HepG2 (cell line): ENCODE measurements around the gene SELENOM. TPM values are rescaled to one million over a fixed set of nuclear protein-coding genes. Genes with fewer than 3 reads are reported as not detected.
"Not testable (repeated sequence)": the region's sequence is repeated elsewhere in the genome, so short reads cannot be mapped to it uniquely, and the experiment has no call there.

Experiments
- ATAC-seq: fragments of 200-7000 bp; cut with Tn5 transposase; 3 replicates; pipeline ENCODE4 v1.9.1; 2020; ENCODE audit warnings: mild to moderate bottlenecking, moderate library complexity
- BruUV-seq: library from RNA; stranded (reverse); fragments of 400-500 nt; replicated peaks from 2 replicates; lab custom pipeline; 2021; lab: Mats Ljungman, UMichigan
- CTCF ChIA-PET: fragments of 300-600 bp; formaldehyde crosslinking; extraction: SDS; loops from one replicate; lab custom pipeline; 2021; ENCODE audit warnings: low total read pairs, inconsistent platforms, low intra/inter-chr PET ratio; lab: Yijun Ruan, JAX
- POLR2A ChIA-PET: fragments of 350-600 bp; sonication (Branson Sonifier 250); formaldehyde crosslinking; loops from one replicate; lab custom pipeline; 2020; ENCODE audit warnings: antibody characterized with exemption, inconsistent platforms; lab: Yijun Ruan, JAX
- DNase-seq: peaks from one replicate; pipeline ENCODE4 v3.0.0-alpha.2; 2015; ENCODE audit warnings: low spot score
- FAIRE-seq: peaks from 3 replicates; lab custom pipeline; 2011; peaks lifted over from hg19 to GRCh38; lab: Jason Lieb, UNC
- H2AFZ ChIP-seq: one replicate; pipeline ENCODE4 v1.6.1; 2011; ENCODE audit warnings: low read length, inconsistent platforms
- H3K27ac ChIP-seq: fragments of 300-600 bp; 3 replicates; pipeline ENCODE4 v1.8.0; 2011; ENCODE audit warnings: mixed run types, mild to moderate bottlenecking, mixed read lengths, low read length, inconsistent platforms; ENCODE audit not compliant: insufficient read depth; ENCODE audit errors: extremely low read length
- H3K27me3 ChIP-seq, 2 experiments: fragments of 200-600 bp in 1 of 2; 2 replicates in 1 of 2; 3 replicates in 1 of 2; pipeline versions ENCODE4 v1.6.0 to v1.8.0; 2011; ENCODE audit warnings: low read length in 2 of 2, mild to moderate bottlenecking in 2 of 2, moderate library complexity in 2 of 2, inconsistent platforms in 1 of 2; ENCODE audit not compliant: insufficient read depth in 2 of 2, control insufficient read depth in 1 of 2
- H3K36me3 ChIP-seq, 2 experiments: fragments of 200-600 bp in 1 of 2; replicated peaks in 1 of 2; 2 replicates in 1 of 2; 3 replicates in 1 of 2; pipeline versions ENCODE4 v1.5.1 to v1.8.0; 2011; ENCODE audit warnings: low read length in 2 of 2, inconsistent platforms in 1 of 2; ENCODE audit not compliant: insufficient read depth in 2 of 2, control insufficient read depth in 1 of 2
- H3K4me1 ChIP-seq: 2 replicates; pipeline ENCODE4 v1.5.1; 2012; ENCODE audit warnings: low read length, inconsistent platforms; ENCODE audit not compliant: insufficient read depth
- H3K4me2 ChIP-seq: 2 replicates; pipeline ENCODE4 v1.6.0; 2011; ENCODE audit warnings: low read depth, low read length, inconsistent platforms
- H3K4me3 ChIP-seq, 3 experiments: fragments of 200-600 bp in 1 of 3; sonication (generic), shearing (Covaris generic) in 1 of 3; replicated peaks in 1 of 3; 2 replicates each; pipeline ENCODE4 v1.5.1; 2011 to 2016; ENCODE audit warnings: low read length in 3 of 3, inconsistent platforms in 2 of 3, low read depth in 2 of 3, mild to moderate bottlenecking in 2 of 3, control low read depth in 1 of 3, mixed read lengths in 1 of 3; ENCODE audit not compliant: insufficient read depth in 1 of 3
- H3K79me2 ChIP-seq: one replicate; pipeline ENCODE4 v1.6.1; 2011; ENCODE audit warnings: low read length, inconsistent platforms; ENCODE audit not compliant: insufficient read depth
- H3K9ac ChIP-seq: 2 replicates; pipeline ENCODE4 v1.6.0; 2011; ENCODE audit warnings: mild to moderate bottlenecking, low read depth, low read length, inconsistent platforms; ENCODE audit not compliant: insufficient read depth
- H3K9me3 ChIP-seq: 2 replicates; pipeline ENCODE4 v1.5.1; 2012; ENCODE audit warnings: mild to moderate bottlenecking, low read length
- H4K20me1 ChIP-seq: 2 replicates; pipeline ENCODE4 v1.6.0; 2011; ENCODE audit warnings: inconsistent platforms, mild to moderate bottlenecking, low read length, moderate library complexity; ENCODE audit not compliant: insufficient read depth
- BCL3 ChIP-seq: sonication (generic); formaldehyde crosslinking; IDR thresholded peaks from 2 replicates; pipeline ENCODE4 v1.5.1; 2020; ENCODE audit warnings: mild to moderate bottlenecking, missing genetic modification reagents, moderate library complexity
- CBX5 ChIP-seq: sonication (generic); formaldehyde crosslinking; IDR thresholded peaks from 2 replicates; pipeline ENCODE4 v1.4.0; 2020; ENCODE audit warnings: missing genetic modification reagents, borderline replicate concordance
- CREM ChIP-seq, 2 experiments: sonication (generic) in 1 of 2; formaldehyde crosslinking in 1 of 2; IDR thresholded peaks; 2 replicates each; pipeline versions ENCODE4 v1.4.0 to v1.6.1; 2016 to 2020; ENCODE audit warnings: antibody characterized with exemption in 1 of 2, mild to moderate bottlenecking in 1 of 2, missing genetic modification reagents in 1 of 2
- ELF3 ChIP-seq: IDR thresholded peaks from 2 replicates; pipeline ENCODE4 v1.6.1; 2016; ENCODE audit warnings: missing genetic modification reagents, missing compliant biosample characterization
- HDAC2 ChIP-seq: sonication (generic); formaldehyde crosslinking; IDR thresholded peaks from 2 replicates; pipeline ENCODE4 v1.4.0; 2020; ENCODE audit warnings: missing genetic modification reagents
- HIC2 ChIP-seq: sonication (generic); formaldehyde crosslinking; IDR thresholded peaks from 2 replicates; pipeline ENCODE4 v1.9.0; 2022; ENCODE audit warnings: low read depth, missing genetic modification reagents
- HMG20B ChIP-seq: conservative IDR thresholded peaks from 2 replicates; pipeline ENCODE4 v1.6.1; 2016; ENCODE audit warnings: missing genetic modification reagents, missing compliant biosample characterization
- KDM5B ChIP-seq: sonication (generic); formaldehyde crosslinking; IDR thresholded peaks from 2 replicates; pipeline ENCODE4 v1.4.0; 2020; ENCODE audit warnings: missing genetic modification reagents, mild to moderate bottlenecking, borderline replicate concordance
- KMT2A ChIP-seq: sonication (generic); formaldehyde crosslinking; IDR thresholded peaks from 2 replicates; pipeline ENCODE4 v1.4.0; 2020; ENCODE audit warnings: missing genetic modification reagents
- MBNL3 ChIP-seq: fragments of 250-450 bp; sonication (Bioruptor Pico); conservative IDR thresholded peaks from 2 replicates; pipeline ENCODE4 v1.8.0; 2022; ENCODE audit warnings: mild to moderate bottlenecking, inconsistent platforms
- NCOR1 ChIP-seq: fragments of 200-600 bp; sonication (generic); IDR thresholded peaks from 2 replicates; pipeline ENCODE4 v1.7.0; 2017; ENCODE audit warnings: antibody characterized with exemption, low read length, borderline replicate concordance
- ZNF280B ChIP-seq: sonication (generic); formaldehyde crosslinking; IDR thresholded peaks from 2 replicates; pipeline ENCODE4 v1.5.0; 2020; ENCODE audit warnings: missing genetic modification reagents, mild to moderate bottlenecking, borderline replicate concordance
- ZNF570 ChIP-seq: sonication (generic); formaldehyde crosslinking; IDR thresholded peaks from 2 replicates; pipeline ENCODE4 v1.4.0; 2020; ENCODE audit warnings: mild to moderate bottlenecking, missing genetic modification reagents, borderline replicate concordance
- WGBS: methylation state at CpG from one replicate; pipeline ENCODE4 v1.1.6; 2017; ENCODE audit warnings: low lambda C conversion rate; 5-methylcytosine and 5-hydroxymethylcytosine counted together
- in situ Hi-C: cut with HindIII; loops from 2 replicates; pipeline ENCODE4 v1.10.0; 2017; ENCODE audit warnings: low pct_unique_long_range_greater_than_20kb; ENCODE audit not compliant: extremely low pct_ligation_motif_present
- intact Hi-C: fragments of 100-400 bp; cut with micrococcal nuclease; formaldehyde crosslinking; loops from one replicate; pipeline ENCODE4 v1.10.0; 2022; ENCODE audit not compliant: unreplicated experiment
- polyA plus RNA-seq, 8 experiments: library from polyadenylated mRNA; depleted of rRNA in 3 of 8; stranded (reverse) in 7 of 8; unstranded in 1 of 8; fragments of >200 nt; fragmentation: Illumina TruSeq in 4 of 8; extraction: Trizol in 4 of 8; gene quantifications; 2 replicates each; pipeline versions ENCODE4 v1.2.1 to v1.2.3, GENCODE V29; 2011 to 2016; ENCODE audit warnings: low read depth in 4 of 8, missing spikeins in 1 of 8, mixed read lengths in 1 of 8; ENCODE audit not compliant: insufficient read depth in 1 of 8
- total RNA-seq, 5 experiments: library from RNA; depleted of rRNA; stranded (reverse); fragments of >200 nt; fragmentation: Illumina TruSeq; extraction: Trizol; gene quantifications; 2 replicates each; pipeline ENCODE4 v1.2.3, GENCODE V29; 2016; ENCODE audit warnings: low read depth in 1 of 5

The SELENOM gene
- total and polyA plus RNA-seq, 2 of the 13 experiments (the other 11 are each of a cell fraction or from before 2014, with no cell fraction given), result 4.1 to 4.3 TPM

- intact Hi-C loops, H3K9me3 ChIP-seq: not testable (repeated sequence)
Observed at GRCh38 chr22:31097539-31097938, 9.8 kb downstream of the SELENOM start.

GRCh38 chr22:31096657-31097279 is 10.6 kb downstream of the SELENOM start:
- no peak overlapping the region for H3K4me2 ChIP-seq
- 99% methylated on average over 21 of the region's 27 CpGs for WGBS
- intact Hi-C loops (no loop called here), in situ Hi-C loops (no loop called here)
- ChIA-PET POLR2A (no interaction called here), CTCF (no interaction called here)
- BruUV-seq, result no TSS peak
- peaks cover 27 to 49% of the 10 kb centered on the region in 2 experiments; a peak in 4 of 5 replicates for H3K36me3 ChIP-seq
- H3K79me2 ChIP-seq, result no peaks in the 10 kb centered on the region
- H4K20me1 ChIP-seq, result no peaks in the 10 kb centered on the region
- no peaks in the 10 kb centered on the region for H3K27me3 ChIP-seq
- H3K9me3 ChIP-seq, result no peaks in the 10 kb centered on the region
- no peak overlapping the region for H3K9ac ChIP-seq
- DNase-seq, result no peak
- no peak overlapping the region for H3K27ac ChIP-seq
- FAIRE-seq, result no peak
- no peak for ATAC-seq
- peaks cover 6% of the 10 kb centered on the region for H3K4me1 ChIP-seq
- H2AFZ ChIP-seq, result no peak overlapping the region
- no peak overlapping the region for H3K4me3 ChIP-seq
- TF ChIP-seq MBNL3 (CRISPR knock-in tag) (no peak), ZNF570 (CRISPR knock-in tag) (no peak), ELF3 (CRISPR knock-in tag) (no peak), ZNF280B (CRISPR knock-in tag) (no peak), BCL3 (no peak), HMG20B (CRISPR knock-in tag) (no peak), HIC2 (CRISPR knock-in tag) (no peak), CREM (IDR thresholded peaks at IDR 0.05) (no peak), CREM (CRISPR knock-in tag; IDR thresholded peaks at IDR 0.05) (no peak), HDAC2 (CRISPR knock-in tag) (no peak), KMT2A (CRISPR knock-in tag) (no peak), KDM5B (CRISPR knock-in tag) (no peak), CBX5 (no peak), NCOR1 (no peak)

More at GRCh38 chr22:31097539-31097938, 9.8 kb downstream of the SELENOM start:
- H4K20me1 ChIP-seq, H2AFZ ChIP-seq, H3K27me3 ChIP-seq, FAIRE-seq, H3K79me2 ChIP-seq, H3K4me2 ChIP-seq, CTCF ChIA-PET, in situ Hi-C loops, DNase-seq, H3K9ac ChIP-seq, POLR2A ChIA-PET, H3K4me3 ChIP-seq, ATAC-seq, H3K27ac ChIP-seq, BruUV-seq: not testable (repeated sequence)
- 96% methylated on average over 5 of the region's 5 CpGs for WGBS
- H3K36me3 ChIP-seq, result peaks cover 25 to 42% of the 10 kb centered on the region in 2 experiments; a peak in 4 of 5 replicates
- peaks cover 13% of the 10 kb centered on the region for H3K4me1 ChIP-seq
